Measurements from ENCODE around the gene LPP. TPM values are rescaled to one million over a fixed set of nuclear protein-coding genes. Genes with fewer than 3 reads are reported as not detected.

Gene LPP
- total RNA-seq, 6 experiments from 2014 or later, result 41.5 to 90.5 (median 69.5) TPM

DNA sequence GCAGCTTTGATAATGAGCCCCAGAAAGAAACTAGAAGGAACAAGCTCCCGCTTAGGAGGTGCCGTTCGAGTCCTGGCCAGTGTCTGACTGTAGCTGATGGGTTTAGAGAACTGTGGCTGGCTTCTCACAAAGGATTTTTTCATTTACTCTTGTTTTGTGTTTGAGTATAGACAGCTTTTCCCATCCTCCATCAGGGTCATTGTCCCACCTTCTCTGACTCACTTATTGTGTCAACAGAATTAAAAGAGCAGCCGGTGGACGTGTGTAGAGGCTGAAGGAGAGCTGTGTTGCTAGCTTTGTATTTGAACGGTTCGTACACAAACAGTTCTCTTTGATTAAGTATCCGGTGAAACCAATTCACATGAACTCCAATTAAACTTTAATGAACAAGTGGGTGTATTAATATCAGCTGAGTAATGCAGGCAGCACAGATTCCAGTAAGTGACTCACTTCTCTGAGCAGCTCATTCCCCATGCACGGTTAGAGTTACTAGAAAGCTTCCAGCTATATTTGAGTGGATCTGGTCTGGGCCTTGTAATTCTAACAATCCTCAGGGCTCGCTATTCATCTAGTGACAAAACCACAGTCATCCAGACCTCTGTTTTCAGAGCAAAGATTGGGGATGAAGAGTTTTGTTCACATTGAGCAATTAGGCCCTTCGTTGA, 141.0 kb downstream of the LPP start:
- ATAC-seq, result peak; percentile 66 to 80 (median 72)
- DNase-seq, result peak in 2 of 3 donors; percentile 52 to 60
- Histone ChIP-seq H3K4me1 (peaks cover 0 to 70% (median 31%) of the 10 kb centered on the region in 4 donors), H3K27ac (peak overlapping the region; percentile 71 to 92 (median 75)), H3K27me3 (no peaks in the 10 kb centered on the region), H3K36me3 (no peaks in the 10 kb centered on the region), H3K4me3 (no peak overlapping the region), H3K9me3 (no peaks in the 10 kb centered on the region)
- intact Hi-C loops (cut with DNase I), result no loop called here
- WGBS (ENCODE audit: insufficient coverage, low coverage, low lambda C conversion rate, missing lambda C conversion rate), result 16% methylated on average over 11 of the region's 11 CpGs
- TF ChIP-seq, protein P1, sequence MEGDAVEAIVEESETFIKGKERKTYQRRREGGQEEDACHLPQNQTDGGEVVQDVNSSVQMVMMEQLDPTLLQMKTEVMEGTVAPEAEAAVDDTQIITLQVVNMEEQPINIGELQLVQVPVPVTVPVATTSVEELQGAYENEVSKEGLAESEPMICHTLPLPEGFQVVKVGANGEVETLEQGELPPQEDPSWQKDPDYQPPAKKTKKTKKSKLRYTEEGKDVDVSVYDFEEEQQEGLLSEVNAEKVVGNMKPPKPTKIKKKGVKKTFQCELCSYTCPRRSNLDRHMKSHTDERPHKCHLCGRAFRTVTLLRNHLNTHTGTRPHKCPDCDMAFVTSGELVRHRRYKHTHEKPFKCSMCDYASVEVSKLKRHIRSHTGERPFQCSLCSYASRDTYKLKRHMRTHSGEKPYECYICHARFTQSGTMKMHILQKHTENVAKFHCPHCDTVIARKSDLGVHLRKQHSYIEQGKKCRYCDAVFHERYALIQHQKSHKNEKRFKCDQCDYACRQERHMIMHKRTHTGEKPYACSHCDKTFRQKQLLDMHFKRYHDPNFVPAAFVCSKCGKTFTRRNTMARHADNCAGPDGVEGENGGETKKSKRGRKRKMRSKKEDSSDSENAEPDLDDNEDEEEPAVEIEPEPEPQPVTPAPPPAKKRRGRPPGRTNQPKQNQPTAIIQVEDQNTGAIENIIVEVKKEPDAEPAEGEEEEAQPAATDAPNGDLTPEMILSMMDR (IDR thresholded peaks at IDR 0.05), result no peak
- peak; percentile 60 for TF ChIP-seq POLR2A (IDR thresholded peaks at IDR 0.05)

DNA sequence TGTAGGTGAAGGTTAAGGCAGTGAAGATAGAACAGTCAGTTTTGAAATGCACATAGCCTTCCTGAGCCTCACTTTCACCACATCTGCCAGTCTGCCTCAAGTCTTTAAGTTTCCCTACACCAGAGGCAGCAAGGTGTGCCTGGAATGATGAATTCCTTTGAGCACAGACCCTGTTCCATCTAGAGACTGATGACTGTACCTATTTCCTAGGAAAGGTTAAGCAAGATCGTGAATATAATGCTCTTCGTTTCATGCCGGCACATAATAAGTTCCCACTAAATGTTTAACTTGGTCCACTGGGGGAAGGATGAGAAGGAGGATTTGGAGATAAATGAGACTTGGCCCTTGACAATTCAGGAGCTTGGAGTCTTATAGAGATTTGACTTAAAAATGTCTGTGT, 141.9 kb downstream of the LPP start:
- intact Hi-C loops (cut with DNase I), result no loop called here
- Histone ChIP-seq H3K27me3 (no peaks in the 10 kb centered on the region), H3K36me3 (no peaks in the 10 kb centered on the region), H3K9me3 (no peaks in the 10 kb centered on the region), H3K4me3 (no peak overlapping the region), H3K27ac (peak overlapping the region; percentile 47 to 92 (median 75)), H3K4me1 (peaks cover 0 to 64% (median 29%) of the 10 kb centered on the region in 4 donors)
- WGBS (ENCODE audit: insufficient coverage, low coverage, low lambda C conversion rate, missing lambda C conversion rate), result 100% methylated on average over 3 of the region's 3 CpGs
- DNase-seq, result no peak
- TF ChIP-seq, protein P1 (IDR thresholded peaks at IDR 0.05), result no peak
- no peak for TF ChIP-seq POLR2A (IDR thresholded peaks at IDR 0.05)
- ATAC-seq, result no peak

DNA sequence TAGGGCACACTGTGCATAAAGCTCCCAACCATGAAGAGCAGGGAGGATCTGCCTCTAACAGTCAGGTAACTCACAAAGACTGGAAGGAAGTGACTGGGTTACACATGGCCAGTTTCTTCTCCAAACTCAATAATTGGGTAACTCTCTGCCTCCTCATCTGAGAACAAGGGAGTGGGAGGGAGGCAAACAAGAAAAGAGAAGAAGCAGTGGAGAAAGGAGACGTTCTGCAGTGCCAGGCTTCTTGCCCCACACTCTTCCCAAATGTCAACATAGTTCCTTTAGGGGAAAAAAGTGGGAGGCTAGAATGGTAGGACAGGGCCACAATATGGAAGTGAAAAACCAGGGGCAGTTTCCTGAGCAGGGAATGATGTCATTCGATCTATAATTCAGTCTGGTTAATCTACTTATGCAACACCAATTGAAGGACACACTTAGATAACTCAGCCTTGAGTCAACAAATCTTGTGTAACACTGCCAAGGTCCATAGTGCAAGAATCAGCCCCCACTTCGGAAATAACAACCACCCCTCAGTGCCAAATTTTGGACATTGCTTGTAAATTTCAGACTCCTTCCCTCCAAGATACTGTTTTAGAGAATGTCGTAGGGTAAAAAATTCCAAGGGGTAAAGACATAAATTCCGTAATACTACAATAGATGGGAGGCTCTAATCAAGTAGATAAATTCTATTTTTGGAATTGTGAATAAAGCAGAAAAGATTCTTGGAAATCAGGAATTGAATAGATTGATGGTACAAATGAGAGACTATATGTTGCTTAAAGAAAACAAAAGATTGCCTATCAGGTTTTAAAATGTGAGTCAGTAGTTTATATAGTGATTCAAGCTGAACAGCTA, 143.0 kb downstream of the LPP start:
- DNase-seq (peak in 1 of 3 donors; percentile 79), ATAC-seq (peak; percentile 48 to 81 (median 66))
- intact Hi-C loops (cut with DNase I), result no loop called here
- H3K9me3 ChIP-seq, result no peaks in the 10 kb centered on the region
- no peaks in the 10 kb centered on the region for H3K27me3 ChIP-seq
- H3K4me3 ChIP-seq, result no peak overlapping the region
- H3K4me1 ChIP-seq, result peaks cover 0 to 58% (median 29%) of the 10 kb centered on the region in 4 donors
- peak; percentile 22 for TF ChIP-seq POLR2A (IDR thresholded peaks at IDR 0.05)
- TF ChIP-seq, protein P1 (IDR thresholded peaks at IDR 0.05), result no peak
- H3K36me3 ChIP-seq, result no peaks in the 10 kb centered on the region
- H3K27ac ChIP-seq, result peak overlapping the region; percentile 43 to 92 (median 75)
- 21% methylated on average over 5 of the region's 5 CpGs for whole genome bisulfite sequencing (ENCODE audit: insufficient coverage, low coverage, low lambda C conversion rate, missing lambda C conversion rate)

DNA sequence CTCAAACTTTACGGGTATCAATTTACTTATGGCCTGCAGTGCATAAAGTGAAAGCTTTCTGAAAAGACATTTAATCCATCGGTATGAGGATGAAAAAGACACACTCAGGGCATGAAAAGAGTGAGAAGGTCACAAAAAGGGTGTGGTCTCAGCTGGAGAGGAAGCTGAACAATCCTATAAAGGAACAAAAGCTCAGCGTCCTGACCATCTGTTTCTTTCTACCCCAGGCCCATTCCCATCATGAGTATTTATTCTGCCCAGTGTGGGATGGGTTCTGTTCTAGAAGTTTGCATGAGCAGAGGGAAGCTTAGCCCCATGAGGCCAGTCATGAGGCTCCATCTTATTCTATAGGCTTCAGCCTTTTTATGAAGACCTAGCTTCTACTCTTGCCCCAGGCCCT, 144.6 kb downstream of the LPP start:
- Histone ChIP-seq H3K27me3 (no peaks in the 10 kb centered on the region), H3K27ac (no peak overlapping the region), H3K9me3 (no peaks in the 10 kb centered on the region), H3K4me3 (no peak overlapping the region), H3K4me1 (peaks cover 0 to 66% (median 30%) of the 10 kb centered on the region in 4 donors), H3K36me3 (no peaks in the 10 kb centered on the region)
- no peak for DNase-seq
- ATAC-seq, result no peak
- intact Hi-C loops (cut with DNase I), result no loop called here
- WGBS (ENCODE audit: insufficient coverage, low coverage, low lambda C conversion rate, missing lambda C conversion rate), result 64% methylated on average over 3 of the region's 3 CpGs
- TF ChIP-seq POLR2A (IDR thresholded peaks at IDR 0.05), result no peak
- TF ChIP-seq, protein P1 (IDR thresholded peaks at IDR 0.05), result no peak

All from right lobe of liver (tissue), 6 donors.